Activated CD8-positive, alpha-beta memory T cell treated with anti-CD3 and anti-CD28 coated beads for 48 hours (primary cell): Measurements from ENCODE around the gene SPTBN1.
"Not testable (repeated sequence)": the region's sequence is repeated elsewhere in the genome, so short reads cannot be mapped to it uniquely, and the experiment has no call there.

Experiments
- DNase-seq, 3 experiments: peaks; one replicate each; pipeline ENCODE4 v3.0.0-alpha.2; 2020; ENCODE audit warnings: low read depth in 2 of 3, low spot score in 2 of 3

SPTBN1 gene

GRCh38 chr2:54499661-54500060, 43.5 kb downstream of the SPTBN1 start:
- DNase-seq, result no peak

DNA sequence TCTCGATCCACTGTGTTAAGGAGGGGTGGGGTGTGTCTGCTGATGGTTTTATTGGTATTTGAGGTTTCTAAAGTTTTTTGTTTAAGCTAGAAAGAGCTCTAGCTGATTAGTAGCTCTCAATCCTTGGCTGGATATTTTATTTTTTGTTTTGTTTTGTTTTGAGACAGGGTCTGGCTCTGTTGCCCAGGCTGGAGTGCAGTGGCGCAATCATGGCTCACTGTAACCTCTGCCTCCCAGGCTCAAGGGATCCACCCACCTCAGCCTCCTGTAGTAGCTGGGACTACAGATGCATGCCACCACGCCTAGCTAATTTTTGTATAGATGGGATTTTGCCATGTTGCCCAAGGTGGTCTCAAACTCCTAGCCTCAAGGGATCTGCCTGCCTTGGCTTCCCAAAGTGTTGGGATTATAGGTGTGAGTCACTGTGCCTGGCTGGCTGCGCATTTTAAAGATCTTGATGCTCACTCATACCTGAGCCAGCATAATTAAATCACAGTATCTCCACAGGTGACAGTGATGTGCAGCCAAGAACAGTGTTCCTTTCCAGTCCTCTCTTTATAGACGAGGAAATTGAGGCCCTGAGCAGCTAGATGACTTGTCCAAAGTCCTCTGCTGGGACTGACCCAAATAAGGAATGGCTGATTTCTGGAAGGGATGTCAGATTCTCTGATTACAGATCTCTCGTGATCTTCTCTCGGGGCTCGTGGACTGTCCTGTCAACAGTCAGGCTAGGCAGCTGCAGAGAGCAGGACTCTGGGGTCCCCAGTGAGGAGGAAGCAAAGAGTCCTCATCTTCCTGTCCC, 44.5 kb downstream of the SPTBN1 start:
- DNase-seq, result no peak

GRCh38 chr2:54502731-54503130, 46.6 kb downstream of the SPTBN1 start:
- DNase-seq, result no peak

DNA sequence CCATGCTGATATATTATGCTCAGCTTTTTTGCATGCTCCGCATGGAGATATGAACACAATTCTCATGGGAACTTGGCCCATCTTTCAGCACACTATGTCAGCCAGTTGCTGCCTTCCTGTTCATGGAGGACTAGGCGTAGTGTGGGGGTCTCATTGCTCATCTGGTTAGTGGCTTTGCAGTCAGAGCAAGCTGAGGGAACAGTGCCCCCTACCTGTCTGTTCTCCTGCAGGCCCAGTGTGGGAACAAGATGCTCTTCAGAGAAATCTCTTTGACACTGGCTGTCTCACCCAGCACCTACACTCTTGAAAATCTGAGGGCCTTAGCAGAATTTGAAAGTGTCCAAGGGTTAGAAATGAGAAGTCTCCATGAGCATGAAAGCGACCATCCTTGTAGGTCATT, 47.1 kb downstream of the SPTBN1 start:
- no peak for DNase-seq

- no peak for DNase-seq
Measured at GRCh38 chr2:54503828-54504227, 47.7 kb downstream of the SPTBN1 start.

DNA sequence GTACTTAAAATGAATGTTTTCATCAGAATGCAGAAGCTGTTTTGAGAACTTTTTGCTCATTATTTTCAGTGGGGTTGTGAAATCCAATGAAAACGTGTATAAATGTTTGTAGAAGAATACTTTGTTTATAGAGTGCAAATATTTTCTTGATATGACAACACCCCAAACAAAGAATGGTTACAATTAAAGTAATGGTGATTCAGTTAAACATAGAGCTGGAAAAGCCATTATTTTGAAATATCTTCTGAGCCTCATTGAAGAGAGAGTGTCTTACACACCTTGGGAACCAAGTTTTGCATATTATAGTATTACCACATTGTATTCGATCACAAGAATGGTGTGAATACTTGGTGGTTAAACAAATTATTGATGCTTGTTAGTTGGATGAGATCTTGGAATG, 48.7 kb downstream of the SPTBN1 start:
- DNase-seq, result no peak

DNA sequence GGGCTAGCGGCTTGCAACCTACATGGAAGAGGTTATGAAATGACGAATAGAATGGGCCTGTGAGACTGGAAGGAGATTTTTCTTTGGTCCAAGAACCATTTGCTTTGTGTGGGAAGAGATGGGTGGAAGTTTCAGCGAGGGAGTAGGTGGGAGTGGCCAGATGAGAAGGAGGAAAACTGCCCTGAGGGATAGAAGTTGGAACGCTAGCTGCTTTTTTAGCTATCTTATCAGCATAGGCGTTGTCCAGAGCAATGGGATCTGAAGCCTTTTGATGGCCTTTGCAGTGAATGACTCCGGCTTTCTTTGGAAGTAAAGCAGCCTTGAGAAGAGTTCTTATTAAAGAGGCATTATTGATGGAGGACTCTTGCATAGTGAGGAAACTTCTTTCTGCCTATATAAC, 52.4 kb downstream of the SPTBN1 start:
- DNase-seq, result no peak

- not testable (repeated sequence) for DNase-seq
Measured at GRCh38 chr2:54509043-54509442, 52.9 kb downstream of the SPTBN1 start.

DNA sequence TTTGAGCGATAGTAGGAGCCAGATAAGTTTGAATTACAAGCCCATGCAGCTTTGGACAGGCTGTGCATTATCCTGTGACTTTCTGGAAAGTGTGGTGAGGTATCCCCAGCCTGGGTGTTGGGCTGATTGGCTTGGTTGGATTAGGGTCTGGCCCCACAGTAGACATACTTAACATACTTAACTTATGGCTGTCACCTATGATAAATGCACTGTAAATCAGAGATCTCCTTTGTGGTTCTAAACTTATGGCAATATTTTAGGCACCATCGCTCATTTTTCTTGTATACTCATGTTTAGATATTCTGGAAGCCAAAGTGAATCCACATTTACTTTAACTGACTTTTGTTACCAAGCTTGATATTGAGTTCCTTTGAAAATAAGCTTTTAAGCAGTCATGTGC, 54.8 kb downstream of the SPTBN1 start:
- no peak for DNase-seq

- DNase-seq, result no peak
Measured at GRCh38 chr2:54512183-54512582, 56.1 kb downstream of the SPTBN1 start.

DNA sequence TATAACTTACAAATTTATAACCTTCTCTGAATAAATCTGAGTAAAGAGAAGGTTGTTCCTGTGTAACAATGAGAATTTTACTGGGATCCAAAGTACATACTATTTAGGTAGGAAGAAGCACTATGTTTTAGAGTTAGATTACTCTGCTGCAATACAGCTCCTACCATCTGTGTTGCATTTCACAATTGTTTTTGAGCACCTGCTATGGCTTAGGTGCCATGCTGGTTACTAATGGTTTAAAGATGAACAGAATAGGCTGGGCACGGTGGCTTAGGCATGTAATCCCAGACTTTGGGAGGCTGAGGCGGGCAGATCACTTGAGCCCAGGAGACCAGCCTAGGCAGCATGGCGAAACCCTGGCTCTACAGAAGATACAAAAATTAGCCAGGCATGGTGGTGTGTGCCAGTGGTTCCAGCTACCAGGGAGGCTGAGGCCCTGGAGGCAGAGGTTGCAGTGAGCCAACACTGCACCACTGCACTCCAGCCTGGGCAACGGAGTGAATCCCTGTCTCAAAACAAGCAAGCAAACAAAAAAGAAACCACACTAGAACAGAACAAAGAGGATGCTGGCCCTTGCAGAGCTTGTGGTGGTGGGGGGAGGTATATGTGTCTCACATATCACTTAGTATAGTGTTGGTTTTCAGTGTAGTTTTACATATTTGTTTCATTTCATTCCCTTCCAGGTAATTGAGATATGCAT, 56.7 kb downstream of the SPTBN1 start:
- no peak for DNase-seq

- no peak for DNase-seq
Measured at GRCh38 chr2:54513363-54513715, 57.2 kb downstream of the SPTBN1 start.

DNA sequence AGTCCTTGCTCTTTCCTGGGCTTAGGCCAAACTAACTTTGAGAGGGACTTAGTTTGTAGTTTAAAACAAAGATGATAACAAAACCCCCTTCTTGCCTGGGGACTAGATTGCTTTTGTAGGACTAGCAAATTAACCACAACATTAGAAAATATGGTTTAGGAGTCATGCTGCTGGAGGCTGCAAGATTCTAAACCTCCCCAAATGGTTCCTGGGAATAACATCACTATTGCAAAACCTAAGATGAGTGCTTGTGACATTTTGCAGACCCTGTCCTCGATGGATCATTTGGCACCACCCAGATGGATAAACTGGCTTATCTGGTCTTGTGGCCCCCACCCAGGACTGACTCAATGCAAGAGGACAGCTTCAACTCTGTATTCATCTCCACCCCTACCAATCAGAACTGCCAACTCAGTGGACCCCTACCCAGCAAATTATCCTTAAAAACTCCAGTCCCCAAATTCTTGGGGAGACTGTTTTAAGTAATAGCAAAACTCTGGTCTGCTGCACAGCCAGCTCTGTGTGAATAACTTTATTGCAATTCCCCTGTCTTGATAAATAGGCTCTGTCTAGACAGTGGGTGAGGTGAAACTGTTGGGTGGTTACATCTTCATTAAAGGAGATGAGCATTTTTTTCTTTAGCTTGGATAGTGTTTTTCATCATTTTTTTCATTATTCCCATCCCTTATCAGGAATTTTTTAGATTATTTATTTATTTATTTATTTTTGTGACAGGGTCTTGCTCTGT, 58.9 kb downstream of the SPTBN1 start:
- no peak for DNase-seq

GRCh38 chr2:54516842-54517241, 60.7 kb downstream of the SPTBN1 start:
- DNase-seq, result no peak

DNA sequence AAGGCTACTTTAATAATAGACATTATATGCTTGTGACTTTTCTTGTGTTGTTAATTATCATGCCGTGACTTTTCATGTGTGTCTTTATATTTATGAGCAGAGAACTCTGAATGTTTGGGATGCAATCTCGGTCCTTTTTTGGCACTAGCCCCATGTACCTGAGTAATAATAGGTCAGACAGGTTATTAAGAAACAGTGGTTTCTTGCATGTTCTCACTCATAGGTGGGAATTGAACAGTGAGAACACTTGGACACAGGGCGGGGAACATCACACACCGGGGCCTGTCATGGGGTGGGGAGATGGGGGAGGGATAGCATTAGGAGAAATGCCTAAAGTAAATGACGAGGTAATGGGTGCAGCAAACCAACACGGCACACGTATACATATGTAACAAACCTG, 61.9 kb downstream of the SPTBN1 start:
- DNase-seq, result not testable (repeated sequence)

DNA sequence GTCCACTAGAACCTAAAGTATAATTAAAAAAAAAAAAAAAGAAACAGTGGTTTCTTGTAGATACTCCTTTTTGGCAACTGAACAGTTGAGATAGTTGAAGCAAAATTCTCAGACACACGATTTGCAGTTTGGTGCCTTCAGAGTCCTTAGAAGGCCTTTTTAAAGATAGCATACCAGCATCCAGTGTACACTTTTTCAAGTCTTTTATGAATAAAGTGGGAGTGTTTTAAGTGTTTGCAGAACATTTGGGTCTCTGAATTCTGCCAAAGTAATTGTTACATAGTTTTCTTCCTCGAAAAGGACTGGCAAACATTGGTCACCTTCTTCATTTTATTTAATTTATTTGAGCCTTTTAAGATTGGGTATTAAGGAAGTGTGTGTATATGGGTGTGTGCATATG, 62.3 kb downstream of the SPTBN1 start:
- no peak for DNase-seq

- DNase-seq, result no peak
Measured at GRCh38 chr2:54519841-54520459, 63.8 kb downstream of the SPTBN1 start.

DNA sequence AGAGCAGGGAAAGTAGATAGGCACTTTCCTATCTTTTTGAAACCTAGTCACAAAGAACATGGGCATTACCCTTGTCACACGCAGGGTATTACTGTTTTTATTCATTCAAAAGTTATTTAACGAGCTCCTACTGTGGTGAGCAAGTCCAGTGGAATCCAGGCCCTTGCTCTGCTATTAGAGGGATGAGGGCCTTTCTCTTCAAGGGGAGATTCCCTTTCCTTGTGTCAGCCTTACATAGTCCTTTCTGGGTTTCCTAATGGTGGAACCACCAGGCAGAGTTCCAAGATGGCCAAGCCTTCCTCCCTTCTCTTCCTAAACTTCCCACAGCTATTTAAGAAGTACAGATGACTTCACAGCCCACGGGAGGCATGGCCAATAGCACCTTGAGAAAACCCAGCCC, 64.6 kb downstream of the SPTBN1 start:
- DNase-seq, result no peak

- DNase-seq, result peak in 2 of 3 experiments; percentile 8 to 30
Measured at GRCh38 chr2:54522624-54523281, 66.6 kb downstream of the SPTBN1 start.

DNA sequence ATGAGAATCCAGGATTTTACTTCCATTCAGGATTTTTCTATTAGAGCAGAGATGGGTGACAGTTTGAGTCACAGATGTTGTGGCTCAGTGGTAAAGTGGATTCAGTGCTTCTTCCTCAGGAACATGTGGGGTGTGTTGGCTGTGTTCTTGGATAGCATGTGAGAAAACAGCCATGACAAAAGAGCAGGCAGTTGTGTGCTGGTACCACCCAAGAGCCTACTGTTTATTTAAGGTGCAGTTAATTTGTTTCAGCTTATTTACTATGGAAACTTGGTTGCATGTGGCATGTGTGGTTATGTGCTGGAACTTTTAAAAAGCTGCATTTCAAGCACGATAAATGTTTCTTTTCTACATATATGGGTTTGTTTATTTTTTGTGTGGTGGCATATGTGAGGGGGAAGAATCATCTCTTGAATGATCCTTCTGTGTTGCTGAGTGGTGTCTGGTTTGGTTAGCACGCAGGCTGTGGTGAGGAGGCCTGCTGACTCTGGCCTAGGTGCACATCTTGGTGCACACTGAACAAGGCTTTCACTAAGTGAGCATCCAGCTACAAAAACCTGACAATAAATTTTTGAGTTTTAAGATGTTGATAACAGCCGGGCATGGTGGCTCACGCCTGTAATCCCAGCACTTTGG, 67.3 kb downstream of the SPTBN1 start:
- DNase-seq, result no peak
